Measurements from ENCODE around the gene RAD18.

DNA sequence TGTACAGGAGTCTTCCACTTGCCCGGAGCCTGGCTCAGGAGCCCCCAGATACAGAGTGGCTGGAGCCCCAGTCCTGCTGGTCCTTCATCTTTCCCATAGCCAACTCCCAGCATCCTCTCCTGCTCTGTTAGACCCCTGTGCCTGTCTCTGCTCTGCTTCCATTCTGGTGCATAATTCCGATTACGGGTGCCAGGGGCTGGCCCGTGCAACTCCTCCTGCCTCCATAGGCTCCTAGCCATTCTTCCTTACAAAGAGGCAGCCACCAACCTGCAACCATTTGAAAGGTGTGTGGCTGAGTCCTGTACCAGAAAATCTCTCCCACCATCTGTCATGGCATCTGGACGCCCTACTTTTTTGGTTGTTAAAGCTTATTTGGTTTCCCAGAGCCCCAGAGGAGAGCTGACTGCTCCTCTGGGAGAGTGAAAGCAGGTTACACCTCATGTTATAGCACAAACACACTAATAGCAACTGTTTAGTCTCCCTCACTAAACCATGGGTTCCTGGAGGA lies 5.2 kb upstream of the RAD18 start:
- TF ChIP-seq POLR2A (IDR thresholded peaks at IDR 0.05): no peak
- TF ChIP-seq, protein P1, sequence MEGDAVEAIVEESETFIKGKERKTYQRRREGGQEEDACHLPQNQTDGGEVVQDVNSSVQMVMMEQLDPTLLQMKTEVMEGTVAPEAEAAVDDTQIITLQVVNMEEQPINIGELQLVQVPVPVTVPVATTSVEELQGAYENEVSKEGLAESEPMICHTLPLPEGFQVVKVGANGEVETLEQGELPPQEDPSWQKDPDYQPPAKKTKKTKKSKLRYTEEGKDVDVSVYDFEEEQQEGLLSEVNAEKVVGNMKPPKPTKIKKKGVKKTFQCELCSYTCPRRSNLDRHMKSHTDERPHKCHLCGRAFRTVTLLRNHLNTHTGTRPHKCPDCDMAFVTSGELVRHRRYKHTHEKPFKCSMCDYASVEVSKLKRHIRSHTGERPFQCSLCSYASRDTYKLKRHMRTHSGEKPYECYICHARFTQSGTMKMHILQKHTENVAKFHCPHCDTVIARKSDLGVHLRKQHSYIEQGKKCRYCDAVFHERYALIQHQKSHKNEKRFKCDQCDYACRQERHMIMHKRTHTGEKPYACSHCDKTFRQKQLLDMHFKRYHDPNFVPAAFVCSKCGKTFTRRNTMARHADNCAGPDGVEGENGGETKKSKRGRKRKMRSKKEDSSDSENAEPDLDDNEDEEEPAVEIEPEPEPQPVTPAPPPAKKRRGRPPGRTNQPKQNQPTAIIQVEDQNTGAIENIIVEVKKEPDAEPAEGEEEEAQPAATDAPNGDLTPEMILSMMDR (IDR thresholded peaks at IDR 0.05): no peak
